Prostate gland (tissue), 2 donors: ENCODE results near the gene PVALB. TPM values are rescaled to one million over a fixed set of nuclear protein-coding genes. Genes with fewer than 3 reads are reported as not detected.
A peak's percentile ranks its signal among the peaks of the same experiment; 100 is the strongest.

Source experiments
- DNase-seq: peaks from one replicate; pipeline ENCODE4 v3.0.0-alpha.2; 2019; ENCODE audit warnings: low spot score
- H3K27ac ChIP-seq, 2 donors: fragments of 200-600 bp; sonication (generic); 2 replicates each; pipeline ENCODE4 v1.5.1; 2017 to 2019
- H3K27me3 ChIP-seq: fragments of 200-600 bp; sonication (generic); replicated peaks from 2 replicates; pipeline ENCODE4 v1.5.1; 2019; ENCODE audit not compliant: insufficient read depth
- H3K36me3 ChIP-seq, 2 donors: fragments of 200-600 bp; sonication (generic); 1 replicate in 1 of 2; 2 replicates in 1 of 2; pipeline versions ENCODE4 v1.5.1 to v1.8.1; 2017 to 2019
- H3K4me1 ChIP-seq: fragments of 200-600 bp; sonication (generic); replicated peaks from 2 replicates; pipeline ENCODE4 v1.5.1; 2019
- H3K4me3 ChIP-seq, 2 donors: fragments of 200-600 bp; sonication (generic); 2 replicates each; pipeline ENCODE4 v1.5.1; 2017 to 2019
- H3K9me3 ChIP-seq: fragments of 200-600 bp; sonication (generic); 2 replicates; pipeline ENCODE4 v1.5.1; 2017
- POLR2A ChIP-seq: fragments of 450-650 bp; IDR thresholded peaks from one replicate; pipeline ENCODE4 v1.6.1; 2016; ENCODE audit warnings: antibody characterized with exemption, mild to moderate bottlenecking
- POLR2AphosphoS5 ChIP-seq: sonication (generic); formaldehyde crosslinking; IDR thresholded peaks from one replicate; pipeline ENCODE4 v1.6.1; 2017; ENCODE audit warnings: antibody characterized with exemption
- WGBS: methylation state at CpG from one replicate; pipeline ENCODE4 v1.1.5; 2018; 5-methylcytosine and 5-hydroxymethylcytosine counted together
- intact Hi-C: fragments of 100-400 bp; cut with DNase I; formaldehyde crosslinking; loops from one replicate; pipeline ENCODE4 v1.14.2; 2022
- total RNA-seq, 2 donors: library from RNA; depleted of rRNA; stranded (reverse); fragments of >200 nt; gene quantifications; one replicate each; pipeline ENCODE4 v1.1.0, GENCODE V29; 2016
- TF ChIP-seq, protein P1 (sequence below), 4 experiments: fragments of 200-600 bp in 2 of 4; fragments of 450-650 bp in 2 of 4; sonication (generic) in 2 of 4; IDR thresholded peaks; 1 replicate in 3 of 4; 2 replicates in 1 of 4; pipeline ENCODE4 v1.5.1; 2016 to 2019; ENCODE audit warnings: antibody characterized with exemption in 4 of 4, mild to moderate bottlenecking in 2 of 4, moderate library complexity in 2 of 4

The PVALB gene
- total RNA-seq, 2 donors from 2014 or later: 3.1 TPM; not detected in 1

DNA sequence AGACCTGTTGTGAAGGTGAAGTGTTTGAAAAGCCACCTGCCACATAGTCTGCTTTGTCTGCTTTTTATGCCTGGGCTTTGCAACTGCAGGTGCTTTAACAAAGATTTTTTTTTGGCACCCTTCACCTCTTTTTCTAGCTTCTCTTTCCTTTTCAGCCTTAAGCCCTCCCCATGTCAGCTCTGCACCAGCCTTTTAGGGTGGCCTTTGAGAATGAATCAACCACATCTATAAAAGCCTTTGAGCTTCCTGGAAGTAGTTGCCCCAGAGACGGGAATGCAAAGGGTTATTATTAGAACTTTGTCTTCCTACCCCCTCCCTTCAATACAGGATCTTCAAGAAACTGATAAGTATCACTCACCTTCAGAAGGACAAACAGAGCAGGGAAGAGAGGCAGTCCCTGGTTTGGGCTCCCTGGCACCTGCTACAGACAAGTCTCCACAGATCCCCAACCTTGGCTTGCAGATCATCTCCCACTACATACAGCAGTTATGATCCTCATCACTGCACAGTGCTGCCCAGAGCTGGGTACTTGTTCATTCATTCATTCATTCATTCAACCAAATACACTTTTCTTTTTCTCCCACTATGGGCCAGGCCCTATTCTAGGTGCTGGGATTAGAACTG is 8.0 kb downstream of the PVALB start:
- no peaks in the 10 kb centered on the region for H3K4me1 ChIP-seq
- DNase-seq: peak; percentile 11
- peak; percentile 9 for TF ChIP-seq POLR2AphosphoS5
- TF ChIP-seq, protein P1, sequence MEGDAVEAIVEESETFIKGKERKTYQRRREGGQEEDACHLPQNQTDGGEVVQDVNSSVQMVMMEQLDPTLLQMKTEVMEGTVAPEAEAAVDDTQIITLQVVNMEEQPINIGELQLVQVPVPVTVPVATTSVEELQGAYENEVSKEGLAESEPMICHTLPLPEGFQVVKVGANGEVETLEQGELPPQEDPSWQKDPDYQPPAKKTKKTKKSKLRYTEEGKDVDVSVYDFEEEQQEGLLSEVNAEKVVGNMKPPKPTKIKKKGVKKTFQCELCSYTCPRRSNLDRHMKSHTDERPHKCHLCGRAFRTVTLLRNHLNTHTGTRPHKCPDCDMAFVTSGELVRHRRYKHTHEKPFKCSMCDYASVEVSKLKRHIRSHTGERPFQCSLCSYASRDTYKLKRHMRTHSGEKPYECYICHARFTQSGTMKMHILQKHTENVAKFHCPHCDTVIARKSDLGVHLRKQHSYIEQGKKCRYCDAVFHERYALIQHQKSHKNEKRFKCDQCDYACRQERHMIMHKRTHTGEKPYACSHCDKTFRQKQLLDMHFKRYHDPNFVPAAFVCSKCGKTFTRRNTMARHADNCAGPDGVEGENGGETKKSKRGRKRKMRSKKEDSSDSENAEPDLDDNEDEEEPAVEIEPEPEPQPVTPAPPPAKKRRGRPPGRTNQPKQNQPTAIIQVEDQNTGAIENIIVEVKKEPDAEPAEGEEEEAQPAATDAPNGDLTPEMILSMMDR (IDR thresholded peaks at IDR 0.05): no peak
- intact Hi-C loops: no loop called here
- H3K9me3 ChIP-seq: no peaks in the 10 kb centered on the region
- no peak overlapping the region for H3K27ac ChIP-seq
- 31% methylated on average over 1 of the region's 1 CpG for WGBS
- H3K36me3 ChIP-seq: no peaks in the 10 kb centered on the region
- H3K27me3 ChIP-seq: no peaks in the 10 kb centered on the region
- no peak overlapping the region for H3K4me3 ChIP-seq

DNA sequence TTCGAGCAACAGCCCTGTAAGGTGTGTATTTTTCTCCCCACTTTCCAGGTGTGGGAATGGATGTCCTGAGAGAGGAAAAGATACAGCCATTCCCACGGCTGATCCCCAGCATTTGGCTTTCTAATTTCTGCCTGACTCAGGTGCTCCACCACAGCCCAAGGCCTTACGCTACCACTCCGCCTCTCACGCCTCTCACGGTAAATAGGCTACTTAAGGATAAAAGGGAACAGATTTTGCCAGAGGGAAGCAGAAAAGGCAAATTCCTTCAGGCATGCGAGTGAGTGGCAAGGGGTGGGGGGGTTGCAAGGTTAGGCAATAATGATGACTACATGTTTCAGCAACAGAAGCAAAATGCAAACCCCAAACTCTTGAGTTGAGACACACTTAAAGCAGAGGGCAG is 9.2 kb downstream of the PVALB start:
- TF ChIP-seq POLR2A (no peak), POLR2AphosphoS5 (no peak)
- TF ChIP-seq, protein P1 (IDR thresholded peaks at IDR 0.05): no peak

DNA sequence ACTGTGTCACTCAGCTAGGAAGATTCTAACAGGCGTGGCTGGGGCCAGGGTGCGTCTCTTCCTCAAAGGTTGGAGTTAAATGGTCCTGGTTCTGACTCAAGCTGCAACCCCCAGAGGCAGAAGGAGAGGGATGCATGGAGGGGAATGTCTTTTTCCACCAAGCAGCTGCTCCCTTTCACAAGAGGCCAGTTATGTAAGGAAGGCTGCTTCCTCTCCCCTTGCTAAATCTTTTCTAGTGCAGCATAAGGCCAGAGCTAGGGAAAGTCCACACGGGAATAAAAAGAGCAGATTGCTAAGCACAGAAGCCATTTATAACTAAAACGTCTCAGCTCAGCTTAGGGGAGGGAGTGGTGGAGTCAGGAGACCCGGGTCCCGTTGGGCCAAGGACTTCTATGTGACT is 10.0 kb downstream of the PVALB start:
- 75% methylated on average over 6 of the region's 6 CpGs for WGBS
- intact Hi-C loops: no loop called here
- no peaks in the 10 kb centered on the region for H3K4me1 ChIP-seq
- H3K9me3 ChIP-seq: no peaks in the 10 kb centered on the region
- DNase-seq: no peak
- no peak overlapping the region for H3K4me3 ChIP-seq
- no peaks in the 10 kb centered on the region for H3K36me3 ChIP-seq
- TF ChIP-seq, protein P1 (IDR thresholded peaks at IDR 0.05): no peak
- no peak for TF ChIP-seq POLR2AphosphoS5
- TF ChIP-seq POLR2A: no peak
- no peak overlapping the region for H3K27ac ChIP-seq
- no peaks in the 10 kb centered on the region for H3K27me3 ChIP-seq

More for the DNA sequence above, 9.2 kb downstream of the PVALB start:
- no peaks in the 10 kb centered on the region for H3K27me3 ChIP-seq
- 73% methylated on average over 7 of the region's 7 CpGs for WGBS
- no peaks in the 10 kb centered on the region for H3K4me1 ChIP-seq
- H3K9me3 ChIP-seq: no peaks in the 10 kb centered on the region
- H3K4me3 ChIP-seq: no peak overlapping the region
- no peak for DNase-seq
- intact Hi-C loops: no loop called here
- no peaks in the 10 kb centered on the region for H3K36me3 ChIP-seq
- no peak overlapping the region for H3K27ac ChIP-seq

DNA sequence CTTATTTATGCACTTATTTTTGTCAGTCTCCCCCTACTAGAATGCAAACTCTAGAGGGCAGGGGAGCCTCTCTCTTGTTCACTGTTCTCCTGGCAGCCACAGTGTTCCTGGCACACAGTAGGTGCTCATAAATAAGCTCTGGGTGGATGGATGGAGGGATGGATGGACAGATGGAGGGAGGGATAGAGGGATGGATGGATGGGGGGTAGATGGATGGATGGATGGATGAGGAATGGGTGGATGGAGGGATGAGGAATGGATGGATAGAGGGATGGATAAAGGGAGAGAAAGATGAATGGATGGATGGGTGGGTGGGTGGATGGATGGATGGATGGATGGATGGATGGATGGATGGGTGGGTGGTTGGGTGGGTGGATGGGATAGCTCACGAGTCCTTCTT is 13.5 kb downstream of the PVALB start:
- no peaks in the 10 kb centered on the region for H3K9me3 ChIP-seq
- intact Hi-C loops: no loop called here
- H3K4me1 ChIP-seq: no peaks in the 10 kb centered on the region
- H3K27me3 ChIP-seq: peaks cover under 1% of the 10 kb centered on the region
- no peak overlapping the region for H3K27ac ChIP-seq
- H3K36me3 ChIP-seq: no peaks in the 10 kb centered on the region
- TF ChIP-seq POLR2AphosphoS5: no peak
- no peak overlapping the region for H3K4me3 ChIP-seq
- WGBS: 74% methylated on average over 1 of the region's 1 CpG
- DNase-seq: no peak

DNA sequence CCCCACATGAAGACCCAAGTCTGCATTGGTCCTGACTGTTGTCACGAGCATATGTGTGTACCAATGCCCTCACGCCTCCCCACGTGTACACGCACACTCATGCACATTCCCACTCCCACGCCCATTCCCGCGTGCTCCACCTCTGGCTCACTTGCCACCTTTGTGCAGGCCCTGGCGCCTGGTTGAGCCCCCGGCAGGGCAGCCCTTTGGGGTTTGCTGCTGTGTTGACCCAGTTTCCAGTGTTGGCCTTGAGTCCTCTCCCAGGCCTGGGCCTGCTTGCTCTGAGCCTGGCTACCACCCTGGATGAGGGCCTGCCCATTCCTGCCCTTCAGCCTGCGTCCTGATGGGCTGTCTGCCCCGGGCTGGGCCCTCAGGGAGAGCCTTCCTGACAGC is 18.2 kb downstream of the PVALB start:
- intact Hi-C loops: no loop called here
- Histone ChIP-seq H3K36me3 (no peaks in the 10 kb centered on the region), H3K27ac (no peak overlapping the region), H3K9me3 (no peaks in the 10 kb centered on the region), H3K27me3 (peaks cover 12% of the 10 kb centered on the region), H3K4me3 (no peak overlapping the region), H3K4me1 (no peaks in the 10 kb centered on the region)
- TF ChIP-seq, protein P1 (IDR thresholded peaks at IDR 0.05): no peak
- TF ChIP-seq POLR2A (no peak), POLR2AphosphoS5 (no peak)
- WGBS: 61% methylated on average over 11 of the region's 11 CpGs
- DNase-seq: no peak
